Skeletal muscle satellite cell (primary cell): ENCODE data around the gene CCHCR1. TPM values are rescaled to one million over a fixed set of nuclear protein-coding genes. Genes with fewer than 3 reads are reported as not detected.

Experiments used
- small RNA-seq: library from RNA; depleted of rRNA; stranded (forward); fragments of <200 nt; gene quantifications from one replicate; pipeline ENCODE3, GENCODE V24; 2012

CCHCR1 gene

Small RNAs within 50 kb of the gene (small RNA-seq; reads per million reads assigned to genes)
- gene POLR2LP1 = not detected
